ENCODE results near the gene TCN2.
A peak's percentile ranks its signal among the peaks of the same experiment; 100 is the strongest.

Gene TCN2

GRCh38 chr22:30648825-30649224, 41.9 kb downstream of the TCN2 start:
- no peak overlapping the region for H3K4me3 ChIP-seq (ENCODE audit: low read length)
- DNase-seq (ENCODE audit: low read depth), result no peak

GRCh38 chr22:30649430-30650007, 42.5 kb downstream of the TCN2 start:
- 0 out of 2 replicates have a peak, but pooled peaks have one; percentile 4 for TF ChIP-seq CTCF (conservative IDR thresholded peaks at IDR 0.05; ENCODE audit: low read length)
- peak; percentile 56 for DNase-seq (ENCODE audit: low read depth)

More at GRCh38 chr22:30648825-30649224, 41.9 kb downstream of the TCN2 start:
- no peak for TF ChIP-seq CTCF (conservative IDR thresholded peaks at IDR 0.05; ENCODE audit: low read length)

GRCh38 chr22:30650508-30651116, 43.6 kb downstream of the TCN2 start:
- H3K4me3 ChIP-seq (ENCODE audit: low read length), result no peak overlapping the region
- no peak for DNase-seq (ENCODE audit: low read depth)
- no peak for TF ChIP-seq CTCF (conservative IDR thresholded peaks at IDR 0.05; ENCODE audit: low read length)

More at GRCh38 chr22:30649430-30650007, 42.5 kb downstream of the TCN2 start:
- no peak overlapping the region for H3K4me3 ChIP-seq (ENCODE audit: low read length)

GRCh38 chr22:30652852-30653251, 45.9 kb downstream of the TCN2 start:
- no peak overlapping the region for H3K4me3 ChIP-seq (ENCODE audit: low read length)
- DNase-seq (ENCODE audit: low read depth), result no peak
- no peak for TF ChIP-seq CTCF (conservative IDR thresholded peaks at IDR 0.05; ENCODE audit: low read length)

- no peak for TF ChIP-seq CTCF (conservative IDR thresholded peaks at IDR 0.05; ENCODE audit: low read length)
- H3K4me3 ChIP-seq (ENCODE audit: low read length), result no peak overlapping the region
- DNase-seq (ENCODE audit: low read depth), result no peak
These were observed 47.4 kb downstream of the TCN2 start for GRCh38 chr22:30654361-30654760.

- no peak for TF ChIP-seq CTCF (conservative IDR thresholded peaks at IDR 0.05; ENCODE audit: low read length)
- no peak overlapping the region for H3K4me3 ChIP-seq (ENCODE audit: low read length)
- DNase-seq (ENCODE audit: low read depth), result no peak
These were observed 48.6 kb downstream of the TCN2 start for GRCh38 chr22:30655532-30655931.

- no peak for TF ChIP-seq CTCF (conservative IDR thresholded peaks at IDR 0.05; ENCODE audit: low read length)
- no peak for DNase-seq (ENCODE audit: low read depth)
- no peak overlapping the region for H3K4me3 ChIP-seq (ENCODE audit: low read length)
These were observed 55.1 kb downstream of the TCN2 start for GRCh38 chr22:30662040-30662439.
